ENCODE results near the gene MBNL2.

MBNL2 gene

DNA sequence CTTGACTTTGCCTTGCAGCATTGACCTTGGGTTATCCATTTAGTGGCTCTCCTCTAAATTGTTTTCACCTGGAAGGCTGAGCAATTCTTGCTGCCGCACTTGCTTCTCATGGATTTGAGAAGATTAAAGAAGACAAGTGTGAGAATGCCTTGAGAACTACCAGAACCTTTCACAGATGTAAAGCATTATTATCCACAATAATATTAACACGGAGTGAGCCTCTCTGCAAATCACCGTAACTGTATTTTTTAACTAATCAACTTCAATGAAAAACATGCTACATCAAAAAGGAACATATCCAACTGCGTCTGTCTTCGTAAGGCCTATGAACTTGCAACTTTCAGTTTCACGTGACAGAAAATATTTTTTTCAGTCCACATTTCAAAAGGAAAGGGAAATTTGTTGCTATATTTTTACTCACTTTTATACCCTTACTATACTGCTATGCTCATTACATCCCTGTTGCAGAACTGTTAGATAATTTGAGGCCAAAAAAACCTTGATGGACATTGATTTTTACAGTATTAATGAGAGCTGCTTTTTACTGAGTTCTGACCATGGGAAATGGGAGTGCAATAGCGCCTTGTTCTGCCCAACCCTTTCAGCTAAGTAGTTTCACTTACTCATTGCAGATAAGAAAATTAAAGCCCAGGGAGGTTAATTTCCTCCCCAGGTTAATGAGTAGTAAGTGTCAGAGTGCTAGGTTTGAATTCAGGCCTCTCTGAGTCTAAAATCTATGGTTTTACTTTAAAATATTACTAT is 118.0 kb downstream of the MBNL2 start:
- in situ Hi-C loops (cut with HindIII; ENCODE audit: low sequenced_read_pairs): no loop called here

DNA sequence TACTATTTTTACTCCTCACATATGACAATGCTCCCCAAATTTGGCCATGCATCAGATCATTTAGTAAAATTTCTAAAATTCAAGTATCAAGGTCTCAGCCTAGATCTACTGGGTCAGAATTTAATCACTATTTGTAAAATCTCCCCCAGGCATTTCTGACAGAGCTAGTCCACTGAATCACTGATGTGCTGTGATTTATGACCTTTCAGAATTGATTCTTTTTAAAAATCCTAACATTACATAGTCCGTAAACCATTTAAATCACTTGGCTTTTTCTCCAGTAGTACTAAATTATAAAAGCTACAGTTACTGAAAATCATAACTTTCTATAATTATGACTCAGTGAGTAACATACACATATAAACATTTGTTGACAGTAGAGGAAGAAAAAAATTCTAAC is 119.0 kb downstream of the MBNL2 start:
- in situ Hi-C loops (cut with HindIII; ENCODE audit: low sequenced_read_pairs): no loop called here

DNA sequence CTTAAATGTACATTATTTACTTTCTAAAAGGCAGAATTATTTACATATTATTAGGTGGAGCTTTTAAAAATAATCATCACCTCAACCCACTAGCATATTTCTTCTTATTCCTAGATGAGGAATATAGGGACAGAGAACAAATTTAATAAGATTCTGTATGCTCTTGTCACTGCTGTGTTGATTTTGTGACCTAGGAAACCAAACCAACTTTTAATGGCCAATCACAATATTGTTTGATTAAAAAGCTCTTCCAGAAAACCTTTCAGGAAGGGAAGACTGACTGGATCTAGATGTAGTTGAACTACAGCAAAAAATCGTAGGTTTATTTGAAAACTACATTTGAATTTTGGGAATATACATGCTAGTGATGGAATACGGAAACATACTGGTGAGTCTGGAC is 120.0 kb downstream of the MBNL2 start:
- in situ Hi-C loops (cut with HindIII; ENCODE audit: low sequenced_read_pairs): no loop called here

DNA sequence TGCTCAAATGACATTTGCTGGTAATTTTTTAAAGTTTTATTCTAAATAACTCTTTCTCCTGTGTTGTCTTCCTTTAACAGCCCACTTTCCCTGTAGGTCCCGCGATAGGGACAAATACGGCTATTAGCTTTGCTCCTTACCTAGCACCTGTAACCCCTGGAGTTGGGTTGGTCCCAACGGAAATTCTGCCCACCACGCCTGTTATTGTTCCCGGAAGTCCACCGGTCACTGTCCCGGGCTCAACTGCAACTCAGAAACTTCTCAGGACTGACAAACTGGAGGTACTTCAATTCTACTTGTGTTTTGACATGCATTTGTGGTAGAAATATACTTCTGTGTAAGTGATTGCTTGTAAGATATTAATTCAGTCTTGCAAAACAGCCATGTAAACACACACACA is 120.8 kb downstream of the MBNL2 start:
- in situ Hi-C loops (cut with HindIII; ENCODE audit: low sequenced_read_pairs): no loop called here

DNA sequence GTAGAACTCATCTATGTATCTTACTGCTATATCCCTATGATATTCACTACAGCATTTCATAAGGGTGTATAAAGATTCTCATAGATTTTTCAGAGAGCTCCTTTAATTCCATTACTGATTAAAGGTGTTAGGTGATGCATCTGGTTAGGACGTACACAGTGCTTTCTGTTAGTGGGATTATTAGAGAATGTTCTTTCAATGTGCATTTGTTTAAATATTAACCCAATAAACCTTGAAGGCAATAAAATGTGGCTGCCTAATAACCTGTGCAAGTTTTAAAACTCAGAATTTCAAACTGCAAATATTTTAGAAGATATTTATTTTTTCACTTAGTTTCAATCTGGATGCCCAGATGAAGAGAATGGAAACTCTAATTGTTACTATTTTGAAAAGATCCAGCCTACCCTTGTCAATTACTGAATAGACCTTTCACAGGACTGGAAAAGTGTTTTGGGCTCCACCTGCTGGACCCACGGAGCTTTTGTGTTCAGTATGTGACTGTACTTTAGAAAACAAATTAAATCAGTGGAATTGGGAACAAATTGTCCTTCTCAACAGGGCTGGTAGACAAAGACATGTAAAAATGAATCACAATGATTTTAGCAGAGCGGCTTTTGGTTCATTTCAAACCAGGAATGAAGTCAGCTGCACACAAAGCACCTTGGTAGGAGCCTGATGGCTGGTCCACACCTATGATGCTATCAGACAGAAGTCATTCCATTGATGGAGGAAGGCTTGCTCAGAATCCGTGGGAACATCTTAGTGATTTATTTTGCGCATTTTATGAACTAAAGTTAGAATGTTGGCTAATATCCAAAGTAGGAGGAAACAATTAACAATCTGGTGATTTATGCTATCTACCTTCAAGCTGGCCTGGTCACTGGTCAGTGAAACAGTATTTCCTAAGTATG is 122.4 kb downstream of the MBNL2 start:
- in situ Hi-C loops (cut with HindIII; ENCODE audit: low sequenced_read_pairs): no loop called here

DNA sequence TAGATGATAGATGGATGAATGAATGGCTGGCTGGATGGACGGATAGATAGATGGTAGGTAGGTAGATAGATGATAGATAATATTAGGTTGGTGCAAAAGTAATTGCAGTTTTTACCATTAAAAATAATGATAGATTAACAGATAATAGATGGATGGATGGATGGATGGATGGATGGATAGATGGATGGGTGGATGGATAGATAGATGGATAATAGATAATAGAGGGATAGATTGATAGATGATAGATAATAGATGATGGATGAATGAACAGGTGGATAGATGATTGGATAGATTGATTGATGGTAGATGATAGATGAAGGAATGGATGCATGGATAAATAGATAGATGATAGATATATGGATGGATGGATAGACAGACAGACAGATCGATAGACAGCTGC is 124.0 kb downstream of the MBNL2 start:
- in situ Hi-C loops (cut with HindIII; ENCODE audit: low sequenced_read_pairs): no loop called here

DNA sequence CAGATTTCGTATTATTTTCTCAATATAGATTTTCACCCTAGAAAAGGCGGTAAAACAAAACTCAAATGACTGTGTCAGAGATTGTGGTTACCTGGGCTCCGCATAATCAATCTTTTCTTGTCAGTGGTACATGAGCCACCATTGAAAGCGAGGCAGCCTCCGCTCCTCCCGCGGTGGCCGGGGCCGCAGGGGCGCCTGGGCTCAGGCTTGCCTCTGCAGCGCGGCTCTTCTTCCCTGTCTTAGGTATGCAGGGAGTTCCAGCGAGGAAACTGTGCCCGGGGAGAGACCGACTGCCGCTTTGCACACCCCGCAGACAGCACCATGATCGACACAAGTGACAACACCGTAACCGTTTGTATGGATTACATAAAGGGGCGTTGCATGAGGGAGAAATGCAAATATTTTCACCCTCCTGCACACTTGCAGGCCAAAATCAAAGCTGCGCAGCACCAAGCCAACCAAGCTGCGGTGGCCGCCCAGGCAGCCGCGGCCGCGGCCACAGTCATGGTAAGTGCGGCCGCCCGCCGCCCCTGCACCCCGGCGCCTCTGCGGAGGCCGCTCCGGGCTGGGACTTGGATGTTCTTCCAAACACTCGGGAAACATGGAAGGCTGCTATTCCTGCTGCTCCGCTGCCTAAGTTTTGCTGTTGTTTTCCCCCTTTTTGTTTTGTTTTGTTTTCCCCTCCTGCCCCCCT is 124.6 kb downstream of the MBNL2 start:
- in situ Hi-C loops (cut with HindIII; ENCODE audit: low sequenced_read_pairs): no loop called here

DNA sequence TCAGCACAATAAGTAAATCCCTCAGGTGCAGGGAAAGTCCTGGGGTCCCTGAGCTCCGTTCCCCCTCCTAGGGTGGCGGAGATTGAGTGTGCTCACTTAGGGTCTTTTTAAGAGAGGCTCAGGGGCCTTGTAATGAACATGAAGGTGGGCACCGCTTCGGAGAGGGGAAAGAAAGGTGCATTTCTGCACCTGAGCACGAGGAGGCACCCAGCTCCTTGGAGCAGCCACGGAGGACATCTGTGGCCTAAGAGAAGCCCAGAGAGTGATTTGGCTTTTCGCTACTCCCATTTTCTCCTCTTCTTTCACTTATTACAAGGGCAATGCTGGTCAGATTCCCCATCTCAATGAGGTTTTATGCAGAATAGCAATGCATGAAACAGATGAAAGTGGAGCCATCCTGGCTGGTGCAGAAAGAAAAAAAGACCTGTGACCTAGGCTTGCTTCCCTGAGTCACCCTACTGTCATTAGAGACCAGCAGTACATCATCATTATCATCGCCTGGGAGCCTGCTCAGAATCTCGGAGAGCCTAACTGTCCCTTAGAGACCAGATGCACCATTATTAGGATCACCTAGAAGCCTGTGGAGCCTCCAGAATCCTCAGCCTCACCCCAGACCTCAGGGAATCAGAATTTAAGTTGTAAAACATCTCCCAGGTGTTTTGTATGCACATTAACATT is 125.3 kb downstream of the MBNL2 start:
- in situ Hi-C loops (cut with HindIII; ENCODE audit: low sequenced_read_pairs): no loop called here

DNA sequence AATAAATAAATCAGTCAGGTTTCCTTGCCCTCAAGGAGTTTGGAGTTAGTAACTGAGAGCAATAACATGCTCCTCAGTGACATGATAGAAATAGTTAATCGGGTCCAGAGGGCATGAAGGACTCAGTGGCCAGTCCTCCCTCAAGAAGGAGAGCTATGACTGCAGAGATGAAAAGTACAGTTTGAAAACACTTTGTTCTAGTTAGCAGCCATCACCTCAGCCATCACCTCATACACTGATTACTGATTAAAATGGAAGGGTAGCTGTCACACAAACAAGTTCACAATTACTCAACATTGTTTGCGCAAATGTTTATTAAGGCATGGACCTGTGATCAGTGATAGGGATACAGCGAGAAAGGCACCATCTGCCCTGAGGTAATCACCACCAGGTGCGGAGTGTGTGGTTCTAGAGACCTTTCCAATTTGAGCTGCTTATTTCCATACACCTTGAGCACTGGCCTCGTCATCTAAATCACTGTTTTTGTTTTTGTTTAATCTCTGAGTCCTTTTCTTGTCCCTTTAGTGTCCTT is 126.5 kb downstream of the MBNL2 start:
- in situ Hi-C loops (cut with HindIII; ENCODE audit: low sequenced_read_pairs): no loop called here

DNA sequence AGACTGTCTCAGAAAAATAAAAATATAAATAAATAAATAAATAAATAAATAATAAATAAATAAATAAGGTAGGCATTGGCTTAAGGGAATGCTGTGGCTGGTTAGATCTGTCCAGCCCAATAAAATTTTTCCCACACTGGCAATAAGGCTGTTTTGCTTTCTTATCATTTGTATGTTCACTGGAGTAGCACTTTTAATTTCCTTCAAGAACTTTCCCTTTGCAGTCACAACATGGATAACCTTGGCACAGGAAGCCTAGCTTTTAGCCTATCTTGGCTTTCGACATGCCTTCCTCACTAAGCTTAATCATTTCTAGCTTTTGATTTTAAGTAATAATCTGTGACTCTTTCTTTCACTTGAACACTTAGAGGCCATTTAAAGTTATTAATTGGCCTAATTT is 129.9 kb downstream of the MBNL2 start:
- in situ Hi-C loops (cut with HindIII; ENCODE audit: low sequenced_read_pairs): loop anchor here (5.0 kb wide), 2 partner anchors 80 to 135 kb away; partner anchors contain the start of gene RAP2A

DNA sequence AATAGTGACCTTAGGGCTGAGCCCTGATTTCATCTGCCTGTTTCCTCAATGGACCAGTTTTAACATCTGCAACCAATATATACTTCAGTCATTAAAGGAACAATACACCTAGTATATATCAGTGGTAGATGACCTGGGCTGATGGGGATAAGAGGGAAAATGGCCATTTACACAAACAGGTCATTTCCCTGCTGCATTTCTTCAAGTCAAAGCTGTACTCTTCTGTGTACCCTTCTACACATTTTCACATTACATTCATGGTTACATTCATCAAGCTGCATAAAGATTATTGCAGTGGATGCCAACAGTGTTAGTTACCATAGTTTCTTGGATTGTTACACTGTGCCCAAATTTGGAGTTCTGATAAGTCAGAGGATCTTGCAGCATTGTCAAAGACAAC is 130.7 kb downstream of the MBNL2 start:
- in situ Hi-C loops (cut with HindIII; ENCODE audit: low sequenced_read_pairs): loop anchor here (5.0 kb wide), 2 partner anchors 79 to 136 kb away; partner anchors contain the start of gene RAP2A

DNA sequence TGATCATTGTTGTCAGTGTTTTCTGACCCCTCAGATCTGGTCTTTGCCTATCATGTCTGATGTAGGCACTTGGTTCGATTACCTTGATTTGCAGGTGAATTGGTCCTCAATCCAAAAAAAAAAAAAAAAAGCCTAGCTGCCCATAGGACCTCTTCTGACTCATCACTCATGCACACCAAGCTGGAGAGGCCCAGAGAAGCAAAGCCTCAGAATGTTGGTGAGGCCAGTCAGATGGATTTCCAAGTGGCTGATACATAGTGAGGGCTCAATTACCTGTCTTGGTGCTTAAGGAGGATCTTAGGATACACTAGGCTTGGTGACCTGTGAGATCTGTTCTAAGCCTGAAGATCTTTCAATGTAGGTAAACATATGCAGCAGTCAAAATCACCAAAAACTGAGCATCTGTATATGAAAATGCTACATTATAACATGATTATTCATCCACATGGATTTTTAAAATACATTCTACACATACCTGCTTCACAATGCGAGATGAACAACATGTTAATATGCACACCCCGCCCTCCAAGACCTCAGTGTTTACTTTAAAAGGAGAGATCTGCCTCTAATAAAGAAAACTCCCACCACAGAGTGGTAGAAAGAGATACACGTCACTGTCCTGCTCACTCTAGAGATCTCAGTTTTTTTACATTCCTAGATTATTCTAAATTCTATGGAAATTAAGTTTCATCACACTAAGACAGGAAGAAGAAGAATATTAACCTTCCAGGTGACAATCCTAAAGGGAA is 132.0 kb downstream of the MBNL2 start:
- in situ Hi-C loops (cut with HindIII; ENCODE audit: low sequenced_read_pairs): loop anchor here (5.0 kb wide), 2 partner anchors 78 to 137 kb away; partner anchors contain the start of gene RAP2A

DNA sequence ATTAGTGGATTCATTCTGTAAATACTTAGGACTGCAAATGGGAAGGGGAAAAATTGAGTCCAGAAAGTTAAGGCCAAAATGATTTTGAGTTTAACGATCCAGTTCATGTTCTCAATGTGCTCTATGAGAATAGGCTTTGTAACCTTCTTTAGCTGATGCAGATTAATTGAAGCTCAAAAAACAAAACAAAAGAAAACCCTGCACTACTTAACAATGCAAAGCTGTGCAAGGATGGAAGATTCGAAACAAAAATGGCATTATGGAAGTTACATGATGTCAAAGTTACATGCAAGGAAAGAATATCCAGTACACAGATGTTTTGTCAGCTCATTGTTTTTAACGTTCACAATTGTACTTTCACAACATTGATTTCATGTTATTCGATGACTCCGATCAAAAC is 132.7 kb downstream of the MBNL2 start:
- in situ Hi-C loops (cut with HindIII; ENCODE audit: low sequenced_read_pairs): loop anchor here (5.0 kb wide), 2 partner anchors 77 to 138 kb away; partner anchors contain the start of gene RAP2A

DNA sequence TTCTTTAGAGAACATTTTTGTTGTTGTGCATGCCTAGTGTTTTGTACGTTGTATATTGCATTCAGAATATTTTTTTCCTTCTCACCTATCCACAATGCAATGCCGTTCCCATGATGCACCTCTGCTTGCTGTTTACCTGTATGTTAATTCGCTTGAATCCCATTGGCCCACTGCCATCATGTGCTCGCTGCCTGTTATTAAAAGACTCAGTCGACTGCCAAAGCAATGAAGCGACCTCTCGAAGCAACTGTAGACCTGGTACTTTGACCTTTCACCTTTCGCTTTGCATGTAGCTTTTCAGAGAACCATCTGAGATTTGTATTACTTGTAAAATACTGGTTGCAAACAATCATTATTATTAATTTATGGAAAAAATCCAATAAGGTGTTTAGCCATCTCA is 134.5 kb downstream of the MBNL2 start:
- in situ Hi-C loops (cut with HindIII; ENCODE audit: low sequenced_read_pairs): no loop called here

DNA sequence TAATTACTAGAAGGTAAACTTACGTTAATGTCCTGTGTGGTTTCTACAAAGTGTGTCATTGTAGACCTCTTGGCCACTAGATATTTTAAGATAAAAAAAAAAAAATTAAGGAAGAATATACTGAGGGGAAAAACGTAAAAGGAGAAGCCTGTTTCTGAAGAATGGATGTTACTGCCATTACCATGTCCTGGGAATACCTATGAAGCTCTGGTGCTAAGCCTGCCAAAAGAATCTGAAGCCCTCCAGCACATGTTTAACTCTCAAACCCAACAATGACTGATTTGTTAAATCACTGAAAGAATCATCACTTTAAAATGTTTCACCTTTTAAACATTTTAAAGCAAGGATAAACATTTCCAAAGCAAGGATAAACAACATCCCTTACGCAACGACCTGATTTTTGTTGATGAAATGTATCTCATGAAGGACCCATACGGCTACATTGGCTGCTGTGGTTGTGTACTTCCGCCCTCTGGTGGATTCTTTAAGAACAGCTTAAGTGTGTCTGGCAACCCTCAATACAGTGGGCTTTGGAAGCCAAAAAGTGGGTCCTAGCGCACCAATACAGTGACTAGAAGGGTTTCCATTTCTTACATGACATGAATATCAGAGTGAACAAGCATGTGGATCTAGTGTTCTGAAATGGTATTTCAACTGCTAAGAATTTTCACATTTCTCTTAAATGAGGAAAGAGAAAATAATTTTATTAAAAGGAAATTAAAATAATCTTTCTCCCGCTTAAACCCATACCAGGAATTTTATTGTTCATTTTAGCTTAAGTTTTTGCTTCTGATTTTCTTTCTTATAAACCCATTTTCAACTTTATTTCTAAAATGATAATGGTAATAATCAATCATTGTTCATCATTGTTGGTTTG is 137.3 kb downstream of the MBNL2 start:
- in situ Hi-C loops (cut with HindIII; ENCODE audit: low sequenced_read_pairs): loop anchor here (5.0 kb wide), 1 partner anchor 242 kb away; no protein-coding TSS in a partner anchor

DNA sequence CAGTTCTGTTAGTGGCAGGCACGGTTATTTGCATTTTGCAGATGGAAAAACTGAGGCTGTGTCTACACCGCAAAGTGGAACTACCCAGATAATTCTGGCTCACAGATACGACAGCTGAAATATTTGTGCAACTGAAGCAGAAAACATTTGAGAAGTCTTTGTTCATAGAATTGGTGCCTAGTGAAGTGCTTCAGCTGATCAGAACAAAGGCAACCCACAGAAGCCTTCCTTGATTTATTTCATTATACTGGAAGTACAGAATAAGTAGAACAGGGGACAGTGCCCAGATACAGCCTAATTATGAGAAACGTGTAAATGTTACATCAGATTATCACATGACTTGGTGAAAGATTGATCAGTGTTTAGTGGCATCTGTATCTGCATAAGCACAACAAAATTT is 138.5 kb downstream of the MBNL2 start:
- in situ Hi-C loops (cut with HindIII; ENCODE audit: low sequenced_read_pairs): loop anchor here (5.0 kb wide), 1 partner anchor 243 kb away; no protein-coding TSS in a partner anchor

DNA sequence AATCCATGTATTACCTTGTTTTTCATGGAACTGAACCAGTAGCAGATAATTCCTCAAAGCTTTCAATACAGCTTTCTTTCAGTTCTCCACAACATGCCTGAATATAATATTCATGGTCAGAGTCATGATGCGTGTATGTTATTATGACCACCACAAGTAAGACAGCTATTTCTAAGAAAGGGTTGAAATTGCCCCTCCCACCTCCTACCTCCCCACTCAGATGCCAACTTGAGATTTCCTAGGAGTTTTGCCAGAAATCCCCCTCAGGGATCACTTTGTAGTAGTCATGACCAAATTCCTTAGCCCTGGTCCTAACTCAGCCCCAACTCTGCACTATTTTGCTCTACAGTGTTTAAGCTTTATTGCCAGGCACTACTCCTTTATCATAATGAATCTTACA is 141.9 kb downstream of the MBNL2 start:
- in situ Hi-C loops (cut with HindIII; ENCODE audit: low sequenced_read_pairs): loop anchor here (5.0 kb wide), 1 partner anchor 247 kb away; no protein-coding TSS in a partner anchor

DNA sequence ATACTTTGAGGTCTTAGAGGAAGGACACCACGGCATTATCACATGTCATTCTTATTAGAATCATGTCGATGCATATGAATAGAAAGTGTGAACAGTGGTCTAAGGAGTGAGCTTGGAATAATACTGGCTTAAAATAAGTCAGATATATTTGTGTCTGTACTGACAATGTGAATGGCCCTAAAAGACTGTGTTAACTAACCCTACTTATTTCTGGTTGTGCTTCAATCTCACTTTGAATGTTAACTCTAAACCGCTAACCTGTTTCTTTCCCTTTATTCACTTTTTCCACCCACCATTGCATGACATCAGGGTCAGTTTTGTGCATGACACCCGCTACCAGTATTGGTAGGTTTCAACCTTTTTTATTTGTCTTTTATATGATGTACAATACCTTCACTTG is 142.7 kb downstream of the MBNL2 start:
- in situ Hi-C loops (cut with HindIII; ENCODE audit: low sequenced_read_pairs): loop anchor here (5.0 kb wide), 2 partner anchors 68 to 248 kb away; no protein-coding TSS in a partner anchor

Measured in endothelial cell of hepatic sinusoid (primary cell).